Testis (tissue), 2 donors: ENCODE results near the gene CLIC3.

ENCODE experiments used
- POLR2A ChIP-seq: fragments of 450-650 bp; IDR thresholded peaks from one replicate; pipeline ENCODE4 v1.6.1; 2017; ENCODE audit warnings: antibody characterized with exemption, mild to moderate bottlenecking, moderate library complexity
- TF ChIP-seq, protein P1 (sequence below), 3 experiments: fragments of 450-650 bp in 2 of 3; fragments of 200-600 bp in 1 of 3; sonication (generic) in 1 of 3; IDR thresholded peaks; one replicate each; pipeline ENCODE4 v1.5.1; 2016 to 2019; ENCODE audit warnings: antibody characterized with exemption in 3 of 3, mild to moderate bottlenecking in 2 of 3, moderate library complexity in 1 of 3

- TF ChIP-seq, protein P1, sequence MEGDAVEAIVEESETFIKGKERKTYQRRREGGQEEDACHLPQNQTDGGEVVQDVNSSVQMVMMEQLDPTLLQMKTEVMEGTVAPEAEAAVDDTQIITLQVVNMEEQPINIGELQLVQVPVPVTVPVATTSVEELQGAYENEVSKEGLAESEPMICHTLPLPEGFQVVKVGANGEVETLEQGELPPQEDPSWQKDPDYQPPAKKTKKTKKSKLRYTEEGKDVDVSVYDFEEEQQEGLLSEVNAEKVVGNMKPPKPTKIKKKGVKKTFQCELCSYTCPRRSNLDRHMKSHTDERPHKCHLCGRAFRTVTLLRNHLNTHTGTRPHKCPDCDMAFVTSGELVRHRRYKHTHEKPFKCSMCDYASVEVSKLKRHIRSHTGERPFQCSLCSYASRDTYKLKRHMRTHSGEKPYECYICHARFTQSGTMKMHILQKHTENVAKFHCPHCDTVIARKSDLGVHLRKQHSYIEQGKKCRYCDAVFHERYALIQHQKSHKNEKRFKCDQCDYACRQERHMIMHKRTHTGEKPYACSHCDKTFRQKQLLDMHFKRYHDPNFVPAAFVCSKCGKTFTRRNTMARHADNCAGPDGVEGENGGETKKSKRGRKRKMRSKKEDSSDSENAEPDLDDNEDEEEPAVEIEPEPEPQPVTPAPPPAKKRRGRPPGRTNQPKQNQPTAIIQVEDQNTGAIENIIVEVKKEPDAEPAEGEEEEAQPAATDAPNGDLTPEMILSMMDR (IDR thresholded peaks at IDR 0.05), result no peak
- TF ChIP-seq POLR2A, result no peak
Observed at GRCh38 chr9:136952876-136953770, 43.2 kb downstream of the CLIC3 start.
